ENCODE measurements around the gene TMC8. TPM values are rescaled to one million over a fixed set of nuclear protein-coding genes. Genes with fewer than 3 reads are reported as not detected.

The TMC8 gene
- total and polyA plus RNA-seq, 2 donors from 2014 or later: 1.0 to 35.9 TPM

- intact Hi-C loops (cut with DNase I): no loop called here
- no peaks in the 10 kb centered on the region for H3K27me3 ChIP-seq (ENCODE audit: control insufficient read depth, insufficient read depth, low read length)
- H3K36me3 ChIP-seq (ENCODE audit: control insufficient read depth in 2 of 3, insufficient read depth in 3 of 3, low read length in 3 of 3): no peaks in the 10 kb centered on the region
- H3K4me3 ChIP-seq (ENCODE audit: low read length in 3 of 3): no peak overlapping the region
- FAIRE-seq (no peak), DNase-seq (no peak)
- no peak for TF ChIP-seq CTCF (IDR thresholded peaks at IDR 0.05; ENCODE audit: borderline replicate concordance, extremely low read depth, insufficient read depth)
- H3K4me1 ChIP-seq (ENCODE audit: control insufficient read depth in 2 of 3, insufficient read depth in 2 of 3, low read depth in 1 of 3, low read length in 3 of 3): peaks cover 0 to 20% (median 20%) of the 10 kb centered on the region in 3 donors
- H3K9me3 ChIP-seq (ENCODE audit: control insufficient read depth in 2 of 3, insufficient read depth in 1 of 3, low read length in 3 of 3): no peaks in the 10 kb centered on the region
- peak overlapping the region in 1 of 3 donors; percentile 56 for H3K9ac ChIP-seq (ENCODE audit: low read length in 3 of 3)
- peak overlapping the region; percentile 75 to 86 for H3K27ac ChIP-seq (ENCODE audit: low read depth in 2 of 2, low read length in 2 of 2)
Observed at GRCh38 chr17:78183916-78184315, 53.3 kb downstream of the TMC8 start.

DNA sequence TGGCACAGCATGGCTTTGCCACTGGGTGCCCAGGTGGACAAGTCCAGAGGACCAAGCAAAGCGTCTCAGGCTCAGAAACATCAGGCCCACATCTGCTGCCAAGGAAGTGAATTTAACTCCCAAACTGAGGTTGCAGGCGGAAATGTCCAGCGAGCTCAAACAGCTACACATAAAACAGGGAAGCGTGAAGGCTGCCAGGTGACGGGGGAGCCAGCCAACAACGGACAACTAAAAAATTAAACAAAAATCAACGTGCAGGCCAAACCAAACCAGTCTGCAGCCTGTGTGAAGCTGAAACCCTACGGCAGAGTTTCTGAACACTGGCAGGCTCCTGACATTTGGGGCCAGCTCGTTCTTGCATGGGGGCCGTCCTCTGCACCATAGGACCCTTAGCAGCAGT is 53.8 kb downstream of the TMC8 start:
- TF ChIP-seq CTCF (IDR thresholded peaks at IDR 0.05; ENCODE audit: borderline replicate concordance, extremely low read depth, insufficient read depth): no peak
- Histone ChIP-seq H3K4me3 (ENCODE audit: low read length in 3 of 3) (peak overlapping the region in 1 of 3 donors; percentile 70), H3K4me1 (ENCODE audit: control insufficient read depth in 2 of 3, insufficient read depth in 2 of 3, low read depth in 1 of 3, low read length in 3 of 3) (peaks cover 0 to 20% (median 17%) of the 10 kb centered on the region in 3 donors), H3K9me3 (ENCODE audit: control insufficient read depth in 2 of 3, insufficient read depth in 1 of 3, low read length in 3 of 3) (no peaks in the 10 kb centered on the region), H3K9ac (ENCODE audit: low read length in 3 of 3) (peak overlapping the region in 1 of 3 donors; percentile 56), H3K36me3 (ENCODE audit: control insufficient read depth in 2 of 3, insufficient read depth in 3 of 3, low read length in 3 of 3) (no peaks in the 10 kb centered on the region), H3K27ac (ENCODE audit: low read depth in 2 of 2, low read length in 2 of 2) (peak overlapping the region; percentile 75 to 86), H3K27me3 (ENCODE audit: control insufficient read depth, insufficient read depth, low read length) (no peaks in the 10 kb centered on the region)
- intact Hi-C loops (cut with DNase I): no loop called here
- DNase-seq (peak in 1 of 5 donors; percentile 54), FAIRE-seq (no peak)

DNA sequence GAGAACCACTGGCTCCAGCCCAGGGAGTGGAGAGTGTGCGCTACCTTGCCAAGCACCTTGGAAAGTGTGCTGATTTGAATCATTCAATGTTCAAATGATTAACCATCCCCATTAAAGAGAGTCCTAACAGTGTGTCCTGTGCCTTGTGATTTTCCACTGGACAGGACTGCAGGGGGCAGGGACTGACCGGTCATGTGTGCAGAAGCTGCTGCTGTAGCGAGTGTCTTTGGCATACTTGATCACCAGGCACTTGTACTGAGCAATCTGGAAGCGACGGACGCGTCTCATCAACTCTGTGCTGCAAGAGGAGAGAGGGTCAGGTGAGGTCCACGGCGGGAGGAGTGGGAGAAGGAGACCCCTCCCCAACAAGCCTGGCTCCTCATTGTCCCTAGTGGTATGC is 54.3 kb downstream of the TMC8 start:
- FAIRE-seq (no peak), DNase-seq (peak in 3 of 5 donors; percentile 42 to 71 (median 59))
- H3K36me3 ChIP-seq (ENCODE audit: control insufficient read depth in 2 of 3, insufficient read depth in 3 of 3, low read length in 3 of 3): no peaks in the 10 kb centered on the region
- TF ChIP-seq CTCF (IDR thresholded peaks at IDR 0.05; ENCODE audit: borderline replicate concordance, extremely low read depth, insufficient read depth): no peak
- H3K9ac ChIP-seq (ENCODE audit: low read length in 3 of 3): peak overlapping the region in 2 of 3 donors; percentile 3 to 54
- H3K27me3 ChIP-seq (ENCODE audit: control insufficient read depth, insufficient read depth, low read length): no peaks in the 10 kb centered on the region
- intact Hi-C loops (cut with DNase I): no loop called here
- H3K4me1 ChIP-seq (ENCODE audit: control insufficient read depth in 2 of 3, insufficient read depth in 2 of 3, low read depth in 1 of 3, low read length in 3 of 3): peaks cover 0 to 20% (median 17%) of the 10 kb centered on the region in 3 donors
- peak overlapping the region; percentile 75 to 84 for H3K27ac ChIP-seq (ENCODE audit: low read depth in 2 of 2, low read length in 2 of 2)
- H3K4me3 ChIP-seq (ENCODE audit: low read length in 3 of 3): peak overlapping the region in 2 of 3 donors; percentile 59 to 70
- H3K9me3 ChIP-seq (ENCODE audit: control insufficient read depth in 2 of 3, insufficient read depth in 1 of 3, low read length in 3 of 3): no peaks in the 10 kb centered on the region

Data from kidney (tissue), 14 donors.